Transverse colon (tissue), 3 donors: ENCODE results near the gene RHOBTB3.

Experiments
- POLR2A ChIP-seq: fragments of 450-650 bp; IDR thresholded peaks from one replicate; pipeline ENCODE4 v1.6.1; 2016; ENCODE audit warnings: antibody characterized with exemption, mild to moderate bottlenecking, moderate library complexity
- TF ChIP-seq, protein P1 (sequence below), 5 experiments: fragments of 200-600 bp in 3 of 5; fragments of 450-650 bp in 2 of 5; sonication (generic) in 3 of 5; IDR thresholded peaks; 1 replicate in 2 of 5; 2 replicates in 3 of 5; pipeline ENCODE4 v1.5.1; 2016 to 2017; ENCODE audit warnings: antibody characterized with exemption in 5 of 5, inconsistent platforms in 3 of 5, mild to moderate bottlenecking in 2 of 5, moderate library complexity in 1 of 5

DNA sequence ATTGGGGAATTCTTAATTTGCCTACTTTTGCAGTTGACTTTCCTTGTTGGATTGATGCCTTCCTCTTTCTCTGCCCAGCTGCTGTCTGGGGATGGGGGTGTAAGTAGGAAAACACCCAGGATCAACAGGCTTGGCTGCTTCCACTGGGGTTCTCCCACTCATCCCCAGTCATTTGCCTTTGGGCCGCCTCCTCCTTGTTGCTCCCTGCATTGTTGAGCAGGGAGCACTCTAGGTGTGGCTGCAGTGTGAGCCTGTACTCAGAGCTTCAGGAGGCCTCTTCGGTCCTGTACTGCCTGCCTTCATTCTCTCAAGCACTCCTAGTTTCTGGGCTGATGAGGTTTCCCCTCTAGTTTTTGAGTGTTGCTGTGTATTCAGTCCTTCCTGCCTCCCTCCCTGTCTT is 12.1 kb downstream of the RHOBTB3 start:
- TF ChIP-seq, protein P1, sequence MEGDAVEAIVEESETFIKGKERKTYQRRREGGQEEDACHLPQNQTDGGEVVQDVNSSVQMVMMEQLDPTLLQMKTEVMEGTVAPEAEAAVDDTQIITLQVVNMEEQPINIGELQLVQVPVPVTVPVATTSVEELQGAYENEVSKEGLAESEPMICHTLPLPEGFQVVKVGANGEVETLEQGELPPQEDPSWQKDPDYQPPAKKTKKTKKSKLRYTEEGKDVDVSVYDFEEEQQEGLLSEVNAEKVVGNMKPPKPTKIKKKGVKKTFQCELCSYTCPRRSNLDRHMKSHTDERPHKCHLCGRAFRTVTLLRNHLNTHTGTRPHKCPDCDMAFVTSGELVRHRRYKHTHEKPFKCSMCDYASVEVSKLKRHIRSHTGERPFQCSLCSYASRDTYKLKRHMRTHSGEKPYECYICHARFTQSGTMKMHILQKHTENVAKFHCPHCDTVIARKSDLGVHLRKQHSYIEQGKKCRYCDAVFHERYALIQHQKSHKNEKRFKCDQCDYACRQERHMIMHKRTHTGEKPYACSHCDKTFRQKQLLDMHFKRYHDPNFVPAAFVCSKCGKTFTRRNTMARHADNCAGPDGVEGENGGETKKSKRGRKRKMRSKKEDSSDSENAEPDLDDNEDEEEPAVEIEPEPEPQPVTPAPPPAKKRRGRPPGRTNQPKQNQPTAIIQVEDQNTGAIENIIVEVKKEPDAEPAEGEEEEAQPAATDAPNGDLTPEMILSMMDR (IDR thresholded peaks at IDR 0.05) = no peak
- no peak for TF ChIP-seq POLR2A
